BE2C (cell line): Measurements from ENCODE around the gene MAGI2.

Experiments used
- DNase-seq: peaks from one replicate; pipeline ENCODE4 v3.0.0-alpha.2; 2020
- H3K27me3 ChIP-seq: fragments of 250-450 bp; sonication (Bioruptor Pico); 2 replicates; pipeline ENCODE4 v1.5.1; 2020; ENCODE audit warnings: mild to moderate bottlenecking
- H3K36me3 ChIP-seq: fragments of 250-450 bp; sonication (Bioruptor Pico); 2 replicates; pipeline ENCODE4 v1.5.1; 2020; ENCODE audit warnings: mild to moderate bottlenecking
- H3K4me1 ChIP-seq: fragments of 250-450 bp; sonication (Bioruptor Pico); 2 replicates; pipeline ENCODE4 v1.5.1; 2020
- H3K4me3 ChIP-seq: 2 replicates; pipeline ENCODE4 v1.5.1; 2011; ENCODE audit warnings: low read depth, low read length
- H3K9me3 ChIP-seq: fragments of 250-450 bp; sonication (Bioruptor Pico); 2 replicates; pipeline ENCODE4 v1.5.1; 2020
- CTCF ChIP-seq: IDR thresholded peaks from 2 replicates; pipeline ENCODE4 v1.5.1; 2012; ENCODE audit warnings: mild to moderate bottlenecking, low read depth, low read length

The MAGI2 gene

GRCh38 chr7:78765943-78766729 lies 687.3 kb downstream of the MAGI2 start:
- Histone ChIP-seq H3K36me3 (no peaks in the 10 kb centered on the region), H3K4me3 (no peak overlapping the region), H3K27me3 (peaks cover 41% of the 10 kb centered on the region), H3K9me3 (no peaks in the 10 kb centered on the region), H3K4me1 (no peaks in the 10 kb centered on the region)
- TF ChIP-seq CTCF = no peak
- no peak for DNase-seq

GRCh38 chr7:78764571-78764970 lies 688.9 kb downstream of the MAGI2 start:
- no peaks in the 10 kb centered on the region for H3K9me3 ChIP-seq
- no peak for DNase-seq
- H3K36me3 ChIP-seq = no peaks in the 10 kb centered on the region
- no peak for TF ChIP-seq CTCF
- H3K4me3 ChIP-seq = no peak overlapping the region
- no peaks in the 10 kb centered on the region for H3K4me1 ChIP-seq
- peaks cover 25% of the 10 kb centered on the region for H3K27me3 ChIP-seq

- H3K4me1 ChIP-seq = no peaks in the 10 kb centered on the region
- no peak for TF ChIP-seq CTCF
- H3K9me3 ChIP-seq = no peaks in the 10 kb centered on the region
- no peak for DNase-seq
- no peak overlapping the region for H3K4me3 ChIP-seq
- no peaks in the 10 kb centered on the region for H3K36me3 ChIP-seq
- H3K27me3 ChIP-seq = peaks cover 6% of the 10 kb centered on the region; the same call in 1 of the 2 replicates
Measured at GRCh38 chr7:78762625-78763024, 690.8 kb downstream of the MAGI2 start.

GRCh38 chr7:78760620-78761355 lies 692.7 kb downstream of the MAGI2 start:
- DNase-seq = no peak
- no peaks in the 10 kb centered on the region for H3K36me3 ChIP-seq
- no peak overlapping the region for H3K4me3 ChIP-seq

GRCh38 chr7:78752554-78752953 lies 700.9 kb downstream of the MAGI2 start:
- Histone ChIP-seq H3K9me3 (no peaks in the 10 kb centered on the region), H3K36me3 (no peaks in the 10 kb centered on the region), H3K27me3 (no peaks in the 10 kb centered on the region), H3K4me3 (no peak overlapping the region), H3K4me1 (no peaks in the 10 kb centered on the region)
- no peak for TF ChIP-seq CTCF
- no peak for DNase-seq

More at GRCh38 chr7:78760620-78761355, 692.7 kb downstream of the MAGI2 start:
- TF ChIP-seq CTCF = no peak
- no peaks in the 10 kb centered on the region for H3K4me1 ChIP-seq
- no peaks in the 10 kb centered on the region; the same call in 1 of the 2 replicates for H3K27me3 ChIP-seq
- H3K9me3 ChIP-seq = no peaks in the 10 kb centered on the region

- Histone ChIP-seq H3K27me3 (no peaks in the 10 kb centered on the region), H3K4me1 (no peaks in the 10 kb centered on the region)
Measured at GRCh38 chr7:78751253-78751652, 702.2 kb downstream of the MAGI2 start.

More at GRCh38 chr7:78751253-78751652, 702.2 kb downstream of the MAGI2 start:
- DNase-seq = no peak
- no peaks in the 10 kb centered on the region for H3K9me3 ChIP-seq
- TF ChIP-seq CTCF = no peak
- H3K4me3 ChIP-seq = no peak overlapping the region
- H3K36me3 ChIP-seq = no peaks in the 10 kb centered on the region
